Middle frontal gyrus (tissue), 1 donor: ENCODE data around the gene ALKBH8.
"Not testable (repeated sequence)": the region's sequence is repeated elsewhere in the genome, so short reads cannot be mapped to it uniquely, and the experiment has no call there.

Source experiments
- DNase-seq: peaks from one replicate; pipeline ENCODE4 v3.0.0-alpha.2; 2015; ENCODE audit warnings: low spot score; ENCODE audit errors: extremely low spot score

The ALKBH8 gene

GRCh38 chr11:107565219-107565937, at the start of gene ALKBH8:
ALKBH8 (minus strand) TSS chr11:107565735; CDS start chr11:107560893, 4,842 bp downstream.
- DNase-seq = peak; percentile 72

GRCh38 chr11:107612445-107612844, 46.9 kb upstream of the ALKBH8 start:
- DNase-seq = no peak

- no peak for DNase-seq
These were observed 44.1 kb upstream of the ALKBH8 start for GRCh38 chr11:107609400-107610218.

- no peak for DNase-seq
These were observed 43.3 kb upstream of the ALKBH8 start for GRCh38 chr11:107608809-107609208.

- DNase-seq = no peak
These were observed 40.6 kb upstream of the ALKBH8 start for GRCh38 chr11:107606141-107606540.

- no peak for DNase-seq
These were observed 39.8 kb upstream of the ALKBH8 start for GRCh38 chr11:107605061-107606006.

- DNase-seq = no peak
These were observed 32.9 kb upstream of the ALKBH8 start for GRCh38 chr11:107598225-107599139.

GRCh38 chr11:107594736-107595135, 29.2 kb upstream of the ALKBH8 start:
- DNase-seq = no peak

GRCh38 chr11:107593951-107594350, 28.4 kb upstream of the ALKBH8 start:
- DNase-seq = no peak

- DNase-seq = no peak
These were observed 27.3 kb upstream of the ALKBH8 start for GRCh38 chr11:107592813-107593212.

GRCh38 chr11:107592231-107592590, 26.7 kb upstream of the ALKBH8 start:
- DNase-seq = no peak

GRCh38 chr11:107591378-107592230, 26.1 kb upstream of the ALKBH8 start:
- DNase-seq = no peak

- no peak for DNase-seq
These were observed 25.2 kb upstream of the ALKBH8 start, which contains the start of gene ELMOD1 for GRCh38 chr11:107590460-107591377. ELMOD1 (plus strand) TSS chr11:107591147; CDS start chr11:107618190, 27,043 bp downstream.

GRCh38 chr11:107587306-107587979, 21.9 kb upstream of the ALKBH8 start:
- DNase-seq = no peak

- DNase-seq = no peak
These were observed 18.2 kb upstream of the ALKBH8 start for GRCh38 chr11:107583629-107584195.

- DNase-seq = no peak
These were observed 15.6 kb upstream of the ALKBH8 start for GRCh38 chr11:107581147-107581546.

- not testable (repeated sequence) for DNase-seq
These were observed 13.6 kb upstream of the ALKBH8 start for GRCh38 chr11:107579169-107579568.
